GM12873 (cell line): ENCODE measurements around the gene DPYD.

Source experiments
- TF ChIP-seq, protein P1 (sequence below): IDR thresholded peaks from 2 replicates; pipeline ENCODE4 v1.5.1; 2012; ENCODE audit warnings: low read depth, mild to moderate bottlenecking, moderate library complexity, low read length, control low read depth; ENCODE audit not compliant: insufficient read depth; ENCODE audit errors: missing control alignments

DPYD gene

GRCh38 chr1:97202481-97203380 is 718.1 kb downstream of the DPYD start:
- TF ChIP-seq, protein P1, sequence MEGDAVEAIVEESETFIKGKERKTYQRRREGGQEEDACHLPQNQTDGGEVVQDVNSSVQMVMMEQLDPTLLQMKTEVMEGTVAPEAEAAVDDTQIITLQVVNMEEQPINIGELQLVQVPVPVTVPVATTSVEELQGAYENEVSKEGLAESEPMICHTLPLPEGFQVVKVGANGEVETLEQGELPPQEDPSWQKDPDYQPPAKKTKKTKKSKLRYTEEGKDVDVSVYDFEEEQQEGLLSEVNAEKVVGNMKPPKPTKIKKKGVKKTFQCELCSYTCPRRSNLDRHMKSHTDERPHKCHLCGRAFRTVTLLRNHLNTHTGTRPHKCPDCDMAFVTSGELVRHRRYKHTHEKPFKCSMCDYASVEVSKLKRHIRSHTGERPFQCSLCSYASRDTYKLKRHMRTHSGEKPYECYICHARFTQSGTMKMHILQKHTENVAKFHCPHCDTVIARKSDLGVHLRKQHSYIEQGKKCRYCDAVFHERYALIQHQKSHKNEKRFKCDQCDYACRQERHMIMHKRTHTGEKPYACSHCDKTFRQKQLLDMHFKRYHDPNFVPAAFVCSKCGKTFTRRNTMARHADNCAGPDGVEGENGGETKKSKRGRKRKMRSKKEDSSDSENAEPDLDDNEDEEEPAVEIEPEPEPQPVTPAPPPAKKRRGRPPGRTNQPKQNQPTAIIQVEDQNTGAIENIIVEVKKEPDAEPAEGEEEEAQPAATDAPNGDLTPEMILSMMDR: no peak

DNA sequence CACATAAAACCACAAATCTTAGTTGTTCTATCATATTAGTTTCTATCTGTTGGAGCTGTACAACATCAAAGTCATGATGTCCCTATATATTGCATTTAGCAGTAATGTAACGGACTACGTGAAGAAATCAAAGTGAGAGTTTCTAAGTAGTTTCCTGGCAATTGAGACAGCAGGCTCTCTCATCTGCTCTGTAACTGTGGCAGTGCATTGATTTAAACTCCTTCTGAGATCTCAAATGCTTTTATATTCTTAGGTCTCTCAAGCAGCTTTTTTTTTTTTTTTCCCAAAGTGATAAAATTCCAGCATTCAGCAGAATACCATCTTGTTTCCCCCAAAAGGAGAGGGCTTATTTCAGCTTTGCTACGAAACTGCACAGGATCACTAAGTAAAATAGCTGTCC is 719.2 kb downstream of the DPYD start:
- TF ChIP-seq, protein P1: no peak

- TF ChIP-seq, protein P1: no peak
These were observed 720.2 kb downstream of the DPYD start for GRCh38 chr1:97200595-97200994.

- TF ChIP-seq, protein P1: no peak
These were observed 723.9 kb downstream of the DPYD start for GRCh38 chr1:97196825-97197516.

DNA sequence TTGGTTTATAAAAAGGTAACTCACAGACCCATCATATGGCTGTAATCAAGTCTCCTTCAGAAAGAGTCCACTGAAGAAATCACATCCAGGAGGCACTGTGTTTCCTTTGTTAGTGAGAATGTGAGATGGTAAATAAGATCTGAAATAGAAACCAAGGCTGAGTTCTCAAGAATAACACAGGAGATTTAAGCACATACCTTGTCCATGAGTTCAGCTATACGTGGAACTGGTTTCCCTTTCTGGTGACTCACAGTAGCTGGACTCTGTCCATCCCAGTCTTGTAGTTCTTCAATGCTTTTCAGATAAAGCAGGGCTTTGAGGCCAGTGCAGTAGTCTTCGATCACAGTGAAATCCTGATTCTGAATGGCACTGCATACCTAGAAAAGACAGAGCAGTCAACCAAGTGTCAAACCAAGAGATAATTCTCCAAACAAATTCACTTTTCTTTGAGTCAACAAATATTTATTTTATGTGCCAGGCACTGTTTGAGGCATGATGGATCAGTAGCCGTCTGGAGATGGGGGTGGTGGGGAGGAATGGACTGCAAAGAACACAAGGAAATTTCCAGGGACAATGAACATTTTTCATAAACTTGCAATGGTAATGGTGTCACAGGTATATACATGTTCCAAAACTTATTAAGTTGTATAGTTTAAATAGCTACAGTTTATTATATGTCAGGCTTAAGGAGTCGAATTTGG is 727.8 kb downstream of the DPYD start:
- TF ChIP-seq, protein P1: no peak

DNA sequence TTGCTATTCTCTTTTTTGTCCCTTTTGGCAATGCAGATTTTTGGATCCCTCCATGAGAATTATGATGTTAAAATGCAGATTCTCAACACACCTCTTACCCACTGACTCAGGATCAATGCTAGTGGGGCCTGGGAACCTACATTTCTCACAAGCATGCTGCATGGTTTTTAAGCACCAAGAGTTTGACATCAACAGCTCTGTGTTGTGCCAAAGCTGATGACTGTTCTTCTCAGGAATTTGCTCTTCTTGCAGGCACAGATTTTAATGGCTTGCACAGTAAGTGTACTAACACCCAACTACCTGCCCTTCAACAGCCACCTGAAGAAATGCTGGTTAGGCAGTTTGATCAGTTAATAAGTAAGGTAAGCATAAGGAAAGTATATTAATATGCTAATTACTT is 730.5 kb downstream of the DPYD start:
- TF ChIP-seq, protein P1: no peak

DNA sequence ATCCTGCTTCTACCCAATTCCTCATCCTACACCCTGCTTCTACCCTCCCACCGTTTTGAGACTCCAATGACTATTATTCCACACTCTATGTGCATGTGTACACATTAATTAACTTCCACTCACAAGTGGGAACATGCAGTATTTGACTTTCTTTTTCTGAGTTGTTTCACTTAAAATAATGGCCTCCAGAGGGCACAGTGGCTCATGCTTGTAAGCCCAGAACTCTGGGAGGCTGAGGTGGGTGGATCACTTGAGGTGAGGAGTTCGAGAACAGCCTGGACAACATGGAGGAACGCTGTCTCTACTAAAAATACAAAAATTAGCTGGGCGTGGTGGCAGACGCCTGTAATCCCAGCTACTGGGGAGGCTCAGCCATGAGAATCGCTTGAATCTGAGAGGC is 734.5 kb downstream of the DPYD start:
- TF ChIP-seq, protein P1: peak; percentile 28
